GM12878 (cell line): ENCODE results near the gene ATP10A. TPM values are rescaled to one million over a fixed set of nuclear protein-coding genes. Genes with fewer than 3 reads are reported as not detected.

Experiments
- ATAC-seq: fragments of 200-7000 bp; cut with Tn5 transposase; 3 replicates; pipeline ENCODE4 v1.9.1; 2020; ENCODE audit warnings: mild to moderate bottlenecking, moderate library complexity
- BruUV-seq: library from RNA; stranded (reverse); fragments of 400-500 nt; replicated peaks from 2 replicates; lab custom pipeline; 2021; lab: Mats Ljungman, UMichigan
- CTCF ChIA-PET: fragments of 300-600 bp; sonication (Branson Sonifier 250); formaldehyde crosslinking; extraction: SDS; loops from one replicate; lab custom pipeline; 2021; ENCODE audit warnings: inconsistent platforms; lab: Yijun Ruan, JAX
- POLR2A ChIA-PET: fragments of 350-600 bp; formaldehyde crosslinking; extraction: SDS; loops from one replicate; lab custom pipeline; 2021; ENCODE audit warnings: inconsistent platforms; lab: Charles Lee
- RAD21 ChIA-PET: fragments of 300-600 bp; sonication (Branson Sonifier 250); formaldehyde crosslinking; loops from one replicate; lab custom pipeline; 2023; ENCODE audit warnings: antibody characterized with exemption; ENCODE audit not compliant: unreplicated experiment; lab: Charles Lee
- SMC1A ChIA-PET: fragments of 300-600 bp; sonication (Branson Sonifier 250); formaldehyde crosslinking; loops from one replicate; lab custom pipeline; 2023; ENCODE audit not compliant: unreplicated experiment, uncharacterized antibody; lab: Charles Lee
- DNase-seq: peaks from one replicate; pipeline ENCODE4 v3.0.0-alpha.2; 2011; ENCODE audit warnings: low read depth, low spot score
- FAIRE-seq: peaks from 3 replicates; lab custom pipeline; 2011; peaks lifted over from hg19 to GRCh38; lab: Jason Lieb, UNC
- H2AFZ ChIP-seq: 2 replicates; pipeline ENCODE4 v1.6.0; 2011; ENCODE audit warnings: low read depth, low read length, control low read depth; ENCODE audit not compliant: control insufficient read depth
- H3K27ac ChIP-seq: 2 replicates; pipeline ENCODE4 v1.5.1; 2011; ENCODE audit warnings: control low read depth; ENCODE audit not compliant: control insufficient read depth, insufficient read depth
- H3K27me3 ChIP-seq, 2 experiments: replicated peaks in 1 of 2; 2 replicates each; pipeline versions ENCODE4 v1.6.0 to v1.6.1; 2011; ENCODE audit warnings: low read length in 1 of 2; ENCODE audit not compliant: control insufficient read depth in 2 of 2, insufficient read depth in 2 of 2
- H3K36me3 ChIP-seq, 2 experiments: 2 replicates each; pipeline ENCODE4 v1.5.1; 2011; ENCODE audit warnings: low read length in 1 of 2; ENCODE audit not compliant: control insufficient read depth in 2 of 2, insufficient read depth in 2 of 2
- H3K4me1 ChIP-seq: 2 replicates; pipeline ENCODE4 v1.6.1; 2011; ENCODE audit warnings: mild to moderate bottlenecking, low read length, moderate library complexity, mixed read lengths; ENCODE audit not compliant: control insufficient read depth, insufficient read depth
- H3K4me2 ChIP-seq: 2 replicates; pipeline ENCODE4 v1.6.0; 2011; ENCODE audit warnings: control low read depth; ENCODE audit not compliant: control insufficient read depth, insufficient read depth
- H3K4me3 ChIP-seq: fragments of 200-600 bp; sonication (generic); 2 replicates; pipeline ENCODE4 v1.5.1; 2016
- H3K79me2 ChIP-seq: 2 replicates; pipeline ENCODE4 v1.6.0; 2011; ENCODE audit warnings: low read length; ENCODE audit not compliant: control insufficient read depth, insufficient read depth
- H3K9ac ChIP-seq: 2 replicates; pipeline ENCODE4 v1.8.0; 2011; ENCODE audit warnings: low read length, control low read depth, mixed read lengths; ENCODE audit not compliant: control insufficient read depth, insufficient read depth
- H3K9me3 ChIP-seq: replicated peaks from 3 replicates; pipeline ENCODE4 v1.5.1; 2011; ENCODE audit warnings: mild to moderate bottlenecking, low read length; ENCODE audit not compliant: control insufficient read depth, insufficient read depth
- H4K20me1 ChIP-seq: 2 replicates; pipeline ENCODE4 v1.6.0; 2011; ENCODE audit not compliant: control insufficient read depth, insufficient read depth
- CEBPZ ChIP-seq: fragments of 150-350 bp; IDR thresholded peaks from 2 replicates; pipeline ENCODE4 v1.6.1; 2016; ENCODE audit warnings: low read depth, low read length
- E4F1 ChIP-seq: fragments of 450-650 bp; IDR thresholded peaks from 2 replicates; pipeline ENCODE4 v1.6.1; 2018; ENCODE audit warnings: borderline replicate concordance, mild to moderate bottlenecking; ENCODE audit not compliant: partially characterized antibody
- EED ChIP-seq: sonication (generic); IDR thresholded peaks from 2 replicates; pipeline ENCODE4 v1.6.1; 2016; ENCODE audit warnings: antibody characterized with exemption, low read depth
- ETV6 ChIP-seq, 2 experiments: fragments of 450-650 bp in 1 of 2; IDR thresholded peaks in 1 of 2; conservative IDR thresholded peaks in 1 of 2; 2 replicates each; pipeline ENCODE4 v1.6.1; 2014; ENCODE audit warnings: antibody characterized with exemption in 1 of 2, borderline replicate concordance in 1 of 2, low read depth in 1 of 2, mild to moderate bottlenecking in 1 of 2, moderate library complexity in 1 of 2
- HDGF ChIP-seq: fragments of 450-650 bp; IDR thresholded peaks from 2 replicates; pipeline ENCODE4 v1.6.1; 2016; ENCODE audit warnings: antibody characterized with exemption
- IRF5 ChIP-seq: fragments of 450-650 bp; IDR thresholded peaks from 2 replicates; pipeline ENCODE4 v1.6.1; 2017; ENCODE audit warnings: borderline replicate concordance
- MAX ChIP-seq: IDR thresholded peaks from 2 replicates; pipeline ENCODE4 v1.6.1; 2012; ENCODE audit warnings: low read depth, low read length, improper control_type of control experiment
- MTA3 ChIP-seq: IDR thresholded peaks from 2 replicates; pipeline ENCODE4 v1.6.1; 2012; ENCODE audit warnings: low read length, inconsistent platforms, borderline replicate concordance
- PAX8 ChIP-seq: fragments of 450-650 bp; IDR thresholded peaks from 2 replicates; pipeline ENCODE4 v1.6.1; 2017; ENCODE audit warnings: mild to moderate bottlenecking, moderate library complexity
- SIX5 ChIP-seq: IDR thresholded peaks from 2 replicates; pipeline ENCODE4 v1.6.1; 2011; ENCODE audit warnings: mild to moderate bottlenecking, low read depth, low read length, moderate library complexity; ENCODE audit not compliant: severe bottlenecking
- SREBF2 ChIP-seq: IDR thresholded peaks from 2 replicates; pipeline ENCODE4 v1.6.1; 2012; ENCODE audit warnings: mild to moderate bottlenecking, low read length
- TBL1XR1 ChIP-seq: IDR thresholded peaks from 2 replicates; pipeline ENCODE4 v1.6.1; 2012; ENCODE audit warnings: low read depth, low read length, improper control_type of control experiment
- ZNF207 ChIP-seq: fragments of 450-650 bp; IDR thresholded peaks from 2 replicates; pipeline ENCODE4 v1.6.1; 2014; ENCODE audit warnings: antibody characterized with exemption, mild to moderate bottlenecking, borderline replicate concordance
- ZZZ3 ChIP-seq: IDR thresholded peaks from 2 replicates; pipeline ENCODE4 v1.6.1; 2011; ENCODE audit warnings: low read depth; ENCODE audit not compliant: control insufficient read depth, insufficient read length
- WGBS: methylation state at CpG from one replicate; pipeline ENCODE4 v1.1.6; 2016; ENCODE audit warnings: low lambda C conversion rate; ENCODE audit not compliant: insufficient replicate concordance, insufficient coverage; ENCODE audit errors: missing lambda C conversion rate; 5-methylcytosine and 5-hydroxymethylcytosine counted together
- in situ Hi-C: fragments of 300-500 bp; cut with MboI; formaldehyde crosslinking; loops from 9 replicates; pipeline ENCODE4 v1.14.3; 2018; ENCODE audit warnings: mixed read lengths
- intact Hi-C: fragments of 100-400 bp; cut with micrococcal nuclease; formaldehyde crosslinking; loops from one replicate; pipeline ENCODE4 v1.14.2; 2022; ENCODE audit not compliant: unreplicated experiment
- polyA plus RNA-seq, 11 experiments: library from polyadenylated mRNA; depleted of rRNA in 4 of 11; unstranded in 6 of 11; stranded (reverse) in 5 of 11; fragments of >200 nt; fragmentation: Nextera tagmentation in 4 of 11; fragmentation: Illumina TruSeq in 1 of 11; extraction: Ambion mirVana in 4 of 11; extraction: Trizol in 1 of 11; gene quantifications; 1 replicate in 1 of 11; 2 replicates in 10 of 11; pipeline versions ENCODE4 v1.2.1 to v1.2.3, GENCODE V29; 2011 to 2016; ENCODE audit warnings: inconsistent platforms in 2 of 11, missing spikeins in 2 of 11, low read depth in 1 of 11
- total RNA-seq, 4 experiments: library from RNA; depleted of rRNA in 3 of 4; stranded (reverse); fragments of >200 nt in 3 of 4; fragmentation: Illumina TruSeq in 1 of 4; extraction: Trizol in 1 of 4; gene quantifications; 2 replicates each; pipeline versions ENCODE4 v1.2.1 to v1.2.3, GENCODE V29; 2013 to 2021

The ATP10A gene
- total and polyA plus RNA-seq, 10 of the 15 experiments (the other 5 are each of a cell fraction or from before 2014, with no cell fraction given), result 0.04 to 1.5 (median 0.31) TPM; not detected in 2

GRCh38 chr15:25633862-25634261 is 229.3 kb downstream of the ATP10A start:
- DNase-seq (no peak), ATAC-seq (no peak), FAIRE-seq (no peak)
- H4K20me1 ChIP-seq, result no peaks in the 10 kb centered on the region
- in situ Hi-C loops (loop anchor here (25.0 kb wide), 2 partner anchors 578 to 1003 kb away; no protein-coding TSS in a partner anchor), intact Hi-C loops (no loop called here)
- H3K4me2 ChIP-seq, result no peak overlapping the region
- SMC1A ChIA-PET, result no interaction called here
- H3K4me3 ChIP-seq, result no peak overlapping the region
- H3K4me1 ChIP-seq, result no peaks in the 10 kb centered on the region
- H3K27me3 ChIP-seq, result no peaks in the 10 kb centered on the region
- H3K36me3 ChIP-seq, result no peaks in the 10 kb centered on the region
- H3K9ac ChIP-seq, result no peak overlapping the region
- no peaks in the 10 kb centered on the region; the same call in 2 of the 3 replicates for H3K9me3 ChIP-seq
- POLR2A ChIA-PET, result no interaction called here
- 17% methylated on average over 3 of the region's 3 CpGs for WGBS
- RAD21 ChIA-PET, result no interaction called here
- H3K79me2 ChIP-seq, result no peaks in the 10 kb centered on the region
- H2AFZ ChIP-seq, result no peak overlapping the region
- CTCF ChIA-PET, result no interaction called here
- no peak overlapping the region for H3K27ac ChIP-seq
- BruUV-seq, result no TSS peak
- TF ChIP-seq MAX (no peak), ZNF207 (no peak), EED (no peak), TBL1XR1 (no peak), IRF5 (no peak), ETV6 (conservative IDR thresholded peaks at IDR 0.05 in 1 of 2, IDR thresholded peaks at IDR 0.05 in 1 of 2; ENCODE audit: borderline replicate concordance in 1 of 2, low read depth in 1 of 2) (no peak), ZZZ3 (no peak), HDGF (no peak), PAX8 (no peak), SREBF2 (no peak), MTA3 (no peak), CEBPZ (no peak), SIX5 (no peak), E4F1 (no peak)
